GM21529 (cell line): ENCODE data around the gene NXPH1.

ENCODE experiments used
- ATAC-seq: cut with Tn5 transposase; IDR thresholded peaks from one replicate; pipeline ENCODE4 v1.9.1; 2021; ENCODE audit not compliant: unreplicated experiment

The NXPH1 gene

GRCh38 chr7:8800986-8801385, 367.6 kb downstream of the NXPH1 start:
- no peak for ATAC-seq
